NCI-H1417 treated with DMSO at 0.1 percent for 48 hours (cell line): ENCODE results near the gene OR8D2.
"Not testable (repeated sequence)": the region's sequence is repeated elsewhere in the genome, so short reads cannot be mapped to it uniquely, and the experiment has no call there.

Experiments used
- DNase-seq: peaks from one replicate; lab custom pipeline; 2025; lab: John Stamatoyannopoulos, UW

OR8D2 gene

GRCh38 chr11:124285610-124286344 lies 34.2 kb downstream of the OR8D2 start:
- no peak for DNase-seq

- DNase-seq = no peak
These were observed 41.7 kb downstream of the OR8D2 start for GRCh38 chr11:124278261-124278660.

- no peak for DNase-seq
These were observed 42.2 kb downstream of the OR8D2 start for GRCh38 chr11:124277804-124278203.

- DNase-seq = no peak
These were observed 42.8 kb downstream of the OR8D2 start for GRCh38 chr11:124277207-124277606.

- no peak for DNase-seq
These were observed 43.9 kb downstream of the OR8D2 start for GRCh38 chr11:124276081-124276480.

GRCh38 chr11:124274000-124274399 lies 46.0 kb downstream of the OR8D2 start:
- no peak for DNase-seq

GRCh38 chr11:124270886-124271285 lies 49.1 kb downstream of the OR8D2 start:
- not testable (repeated sequence) for DNase-seq
